Activated effector memory CD4-positive, alpha-beta T cell treated with anti-CD3 and anti-CD28 coated beads, Interleukin-2, amount 50 U/mL, for 16 hours (primary cell): ENCODE measurements around the gene CYTL1.

ENCODE experiments used
- DNase-seq: peaks from one replicate; pipeline ENCODE4 v3.0.0-alpha.2; 2020

The CYTL1 gene

DNA sequence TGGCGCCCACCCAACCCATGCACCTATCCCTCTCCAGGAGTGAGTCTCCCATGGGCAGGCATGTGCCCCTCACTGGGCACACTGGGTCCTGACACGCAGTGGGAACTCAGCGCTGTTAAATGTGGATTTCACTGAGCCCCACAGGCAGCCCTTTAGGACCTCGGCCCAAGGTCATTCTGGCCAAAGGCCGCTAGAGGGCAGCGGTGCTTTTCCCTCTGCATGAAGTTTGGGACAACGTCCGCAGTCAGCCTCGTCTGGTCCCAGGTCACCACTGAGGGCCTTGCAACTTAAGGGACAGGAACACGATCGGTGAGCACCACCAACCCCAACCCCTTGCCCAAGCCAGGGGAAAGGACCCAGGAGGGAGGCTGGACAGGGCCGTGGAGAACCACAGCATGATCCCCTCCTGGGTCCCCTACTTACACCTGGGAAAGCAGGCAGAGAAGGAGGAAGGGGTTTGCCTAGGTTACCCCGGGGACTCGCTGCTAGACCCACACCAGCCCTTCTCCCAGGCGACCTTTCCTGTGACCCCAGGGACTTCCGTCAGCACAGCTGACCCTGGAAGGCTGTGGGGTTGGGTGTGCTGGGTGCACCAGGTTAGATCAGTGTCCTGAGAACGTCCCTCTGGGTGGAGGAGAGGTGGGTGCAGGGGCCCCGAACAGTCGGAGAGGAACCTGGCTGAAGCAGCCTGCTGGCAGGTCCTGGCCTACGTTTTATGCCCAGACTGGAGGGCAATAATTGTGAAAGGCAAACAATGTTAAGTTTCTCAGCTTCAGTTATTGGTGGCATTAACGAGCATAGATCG, 24.0 kb downstream of the CYTL1 start:
- peak; percentile 74 for DNase-seq

DNA sequence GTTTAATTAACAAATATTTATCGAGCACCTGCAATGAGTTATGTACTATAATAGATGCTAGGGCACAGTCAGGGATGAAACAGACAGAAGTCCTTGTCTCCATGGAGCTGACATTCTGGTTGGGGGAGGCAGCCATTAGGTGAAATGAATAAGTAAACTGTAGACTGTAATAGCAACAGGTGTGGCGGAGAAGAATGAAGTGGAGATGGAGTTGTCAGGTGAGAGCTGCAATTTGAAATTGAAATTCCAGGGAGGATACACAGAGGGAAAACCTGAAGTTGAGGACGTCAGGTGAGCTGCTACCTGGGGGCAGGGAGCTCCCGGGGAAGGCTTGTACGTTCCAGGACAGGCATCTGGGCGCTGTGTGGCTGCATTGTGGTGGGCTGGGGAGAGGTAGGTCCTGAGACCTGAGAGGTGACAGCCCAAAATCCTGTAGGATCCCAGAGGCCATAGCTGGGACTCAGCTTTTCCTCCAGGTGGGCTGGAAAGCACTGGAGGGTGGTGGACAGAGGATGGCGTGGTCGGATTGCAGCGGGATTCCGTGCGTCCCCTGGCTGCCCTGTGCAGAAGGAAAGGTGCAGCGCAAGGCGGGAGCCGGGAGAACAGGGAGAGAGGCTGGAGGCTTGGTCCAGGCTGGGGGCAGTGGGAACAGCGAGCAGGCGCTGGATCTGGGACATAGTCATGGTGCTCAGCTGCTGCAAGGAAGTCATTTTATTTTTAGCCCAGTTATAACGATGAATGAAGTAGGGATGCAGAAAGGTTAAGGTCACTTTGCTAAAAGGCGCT, 24.8 kb downstream of the CYTL1 start:
- no peak for DNase-seq

GRCh38 chr4:4992833-4993232, 26.4 kb downstream of the CYTL1 start:
- no peak for DNase-seq

GRCh38 chr4:4991541-4992099, 27.6 kb downstream of the CYTL1 start:
- no peak for DNase-seq

DNA sequence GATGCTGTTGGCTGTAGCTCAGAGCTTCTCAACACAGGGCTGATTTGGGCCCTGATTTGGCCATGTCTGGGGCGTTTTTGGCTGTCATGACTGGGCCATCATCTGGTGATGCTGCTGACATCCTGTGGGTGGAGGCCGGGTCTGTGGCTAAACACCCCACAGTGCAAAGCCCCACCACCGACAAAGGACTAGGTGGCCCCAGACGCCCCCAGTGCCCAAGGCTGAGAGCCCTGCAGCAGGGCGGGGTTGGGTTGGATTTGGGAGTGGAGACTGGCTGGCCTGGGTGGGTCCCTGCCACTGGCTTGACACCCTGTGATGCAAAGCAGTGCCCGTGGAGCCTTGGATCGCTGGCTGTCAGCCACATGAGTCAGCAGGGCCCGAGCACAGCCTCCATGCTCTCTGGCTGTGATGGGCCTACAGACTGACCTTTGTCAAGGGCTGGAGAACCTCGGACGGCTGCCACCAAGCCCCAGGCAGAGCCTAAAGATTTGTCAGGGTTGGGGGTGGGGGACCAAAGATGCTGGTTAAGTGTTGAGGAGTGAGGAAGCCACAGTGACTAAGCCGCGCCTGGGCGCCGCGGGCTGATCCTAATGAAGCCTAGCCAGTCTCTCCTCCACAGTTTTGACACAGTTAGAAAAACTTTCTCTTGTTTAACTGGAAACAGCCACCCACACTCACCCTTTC, 28.3 kb downstream of the CYTL1 start:
- DNase-seq, result no peak

GRCh38 chr4:4990329-4990728, 28.9 kb downstream of the CYTL1 start:
- DNase-seq, result no peak

DNA sequence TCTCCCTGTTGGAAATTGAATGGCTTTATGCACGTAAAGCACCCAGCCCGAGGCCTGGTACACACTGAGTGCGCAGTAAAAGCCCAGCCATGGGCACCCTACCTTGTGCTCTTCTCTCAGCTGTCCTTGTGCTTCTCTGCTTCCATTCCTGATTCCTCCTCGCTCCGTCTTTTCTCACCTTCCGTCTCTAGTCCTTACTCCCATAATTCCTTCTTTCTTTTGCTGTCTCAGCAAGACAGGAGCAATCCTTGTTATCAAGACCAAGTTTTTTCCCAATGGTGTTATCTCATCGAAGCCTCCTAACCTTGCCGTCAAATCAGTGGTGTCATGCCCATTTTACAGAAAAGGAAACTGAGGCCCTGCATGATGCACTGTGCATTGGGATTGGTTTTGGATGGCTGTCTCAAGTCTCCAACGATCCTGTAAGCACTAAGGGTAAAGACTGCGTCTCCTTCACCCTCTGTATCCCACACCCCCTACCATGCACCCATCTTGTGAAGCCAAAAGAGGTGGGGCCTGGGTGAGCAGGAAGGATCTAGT, 30.1 kb downstream of the CYTL1 start:
- DNase-seq, result no peak

GRCh38 chr4:4987656-4988055, 31.6 kb downstream of the CYTL1 start:
- DNase-seq, result no peak

GRCh38 chr4:4986841-4987240, 32.4 kb downstream of the CYTL1 start:
- DNase-seq, result no peak

GRCh38 chr4:4985844-4986243, 33.4 kb downstream of the CYTL1 start:
- DNase-seq, result no peak

DNA sequence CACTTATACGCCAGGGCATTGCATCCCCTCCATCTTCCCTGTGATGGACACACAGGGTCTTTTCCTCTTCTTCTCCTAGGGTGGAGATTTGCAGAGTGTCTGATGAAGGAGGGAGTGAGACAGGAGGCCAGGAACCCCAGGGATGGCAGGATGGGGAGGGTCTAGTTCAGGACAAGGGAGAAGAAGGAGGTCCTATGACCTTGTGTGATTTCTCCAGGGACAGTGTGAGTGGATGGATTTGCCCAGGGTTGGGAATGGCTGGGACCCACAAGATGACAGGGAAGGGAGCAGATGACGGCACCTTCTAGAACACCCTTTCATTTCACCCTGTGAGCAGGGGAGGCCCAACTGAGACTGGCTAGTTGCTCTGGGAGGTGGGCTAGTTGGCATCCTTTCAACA, 34.2 kb downstream of the CYTL1 start:
- DNase-seq, result no peak

GRCh38 chr4:4984186-4984585, 35.1 kb downstream of the CYTL1 start:
- no peak for DNase-seq

GRCh38 chr4:4981827-4982226, 37.4 kb downstream of the CYTL1 start:
- DNase-seq, result no peak

DNA sequence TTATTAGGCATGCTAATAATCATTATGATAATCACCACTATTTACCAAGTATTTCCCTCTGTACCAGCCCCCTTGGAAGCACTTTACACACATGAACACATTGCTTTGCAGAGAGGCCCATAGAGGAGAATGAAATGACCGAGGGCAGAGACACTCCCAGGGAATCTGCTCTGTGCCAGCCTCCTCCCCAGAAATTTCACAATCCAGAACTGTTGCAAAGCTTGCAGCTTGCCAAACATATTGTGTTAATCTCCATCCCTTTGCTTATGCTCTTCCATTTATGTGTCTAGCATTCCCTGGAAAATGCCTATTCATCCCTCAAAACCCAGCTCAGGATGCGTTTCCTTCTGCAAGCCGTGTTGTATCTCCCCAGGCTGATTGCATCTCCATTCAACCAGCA, 37.8 kb downstream of the CYTL1 start:
- no peak for DNase-seq

DNA sequence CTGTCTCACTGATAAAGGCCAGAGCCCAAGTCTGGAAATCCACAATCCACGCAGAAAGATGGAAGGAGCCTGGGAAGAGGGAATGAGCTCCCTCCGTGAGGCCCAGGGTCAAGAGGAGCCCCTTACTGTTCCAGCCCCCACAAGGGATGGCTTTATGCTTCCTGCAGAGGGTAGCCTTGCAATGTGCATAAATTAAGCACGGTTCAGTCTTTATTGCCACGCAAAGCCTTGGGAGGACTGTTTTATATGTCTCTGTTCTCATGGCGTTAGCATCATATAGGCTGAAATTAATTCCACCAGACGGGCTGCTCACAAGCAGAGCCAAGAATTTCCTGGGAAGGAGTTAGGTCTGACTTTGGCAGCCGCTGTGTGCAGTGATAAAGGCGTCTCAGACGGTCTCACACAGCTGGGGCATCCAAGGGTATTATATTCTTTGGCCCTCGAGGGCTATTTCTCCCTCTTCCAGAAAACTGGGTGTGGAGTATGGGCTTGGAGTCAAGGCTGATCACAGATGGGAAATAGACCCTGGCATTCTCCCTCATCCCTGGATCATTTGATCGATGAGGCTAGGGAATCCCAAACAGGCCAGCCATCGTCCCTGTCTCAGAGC, 38.5 kb downstream of the CYTL1 start:
- no peak for DNase-seq

- no peak for DNase-seq
Measured at GRCh38 chr4:4979971-4980370, 39.3 kb downstream of the CYTL1 start.

DNA sequence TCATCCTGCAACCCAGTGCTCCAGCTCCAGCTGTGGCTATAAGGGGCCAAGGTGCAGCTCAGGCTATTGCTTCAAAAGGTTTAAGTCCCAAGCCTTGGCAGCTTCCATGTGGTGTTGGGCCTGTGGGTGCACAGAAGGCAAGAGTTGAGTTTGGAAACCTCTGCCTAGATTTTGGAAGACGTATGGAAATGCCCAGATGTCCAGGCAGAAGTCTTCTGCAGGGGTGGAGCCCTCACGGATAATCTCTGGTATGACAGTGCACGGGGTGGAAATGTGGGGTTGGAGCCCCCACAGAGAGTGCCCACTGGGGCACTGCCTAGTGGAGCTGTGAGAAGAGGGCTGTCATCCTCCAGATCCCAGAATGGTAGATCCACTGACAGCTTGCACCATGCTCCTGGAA, 44.5 kb downstream of the CYTL1 start:
- no peak for DNase-seq

- no peak for DNase-seq
Measured at GRCh38 chr4:4971796-4972195, 47.5 kb downstream of the CYTL1 start.

DNA sequence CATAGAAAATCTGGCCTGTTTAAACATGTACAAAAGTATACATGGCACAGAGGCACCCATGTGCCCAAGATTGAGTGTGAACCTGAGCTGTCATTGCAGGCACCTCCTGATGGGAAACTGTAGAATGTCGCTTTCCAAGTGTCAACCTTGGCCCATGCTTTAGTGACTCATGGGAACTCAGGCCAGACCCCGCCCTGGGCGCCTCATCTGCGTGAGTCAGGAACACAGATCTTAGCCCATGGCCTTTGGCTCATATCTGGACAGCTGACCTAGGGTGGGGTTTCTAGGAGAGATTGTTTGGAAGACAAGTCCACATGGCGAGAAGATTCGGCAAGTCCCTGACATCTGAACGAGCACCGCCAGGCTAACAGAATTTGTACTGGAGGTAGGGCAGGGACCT, 50.0 kb downstream of the CYTL1 start:
- no peak for DNase-seq

DNA sequence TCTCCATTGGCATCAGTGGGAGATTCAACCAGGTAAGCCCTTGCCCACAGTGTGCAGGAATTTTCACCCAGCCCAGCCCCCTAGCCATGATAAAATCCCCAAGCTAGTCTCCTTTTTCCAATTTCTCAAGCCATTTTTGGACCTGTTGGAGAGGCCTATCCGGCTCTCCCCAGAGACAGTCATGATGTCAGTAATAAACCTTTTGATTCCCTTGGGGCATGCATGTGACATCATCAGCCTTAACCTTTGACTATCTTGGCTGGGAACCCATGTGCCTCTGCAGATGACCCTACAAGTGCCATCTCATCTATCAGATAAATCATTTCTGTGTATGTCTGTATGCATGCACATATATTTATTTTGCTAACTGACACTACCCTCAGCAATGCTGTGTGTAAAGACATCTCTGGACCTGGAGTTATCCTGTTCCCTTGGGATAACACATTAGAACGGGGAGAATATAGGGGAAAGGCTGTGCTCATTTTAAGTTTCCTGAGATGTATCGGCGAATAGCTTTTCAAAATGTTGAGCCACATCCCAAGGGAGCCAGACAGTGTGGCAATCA, 51.0 kb downstream of the CYTL1 start:
- DNase-seq, result no peak
